HG03442 (cell line): ENCODE measurements around the gene MPZL3.
"Not testable (repeated sequence)": the region's sequence is repeated elsewhere in the genome, so short reads cannot be mapped to it uniquely, and the experiment has no call there.

ENCODE experiments used
- ATAC-seq: cut with Tn5 transposase; IDR thresholded peaks from one replicate; pipeline ENCODE4 v1.9.1; 2021; ENCODE audit warnings: mild to moderate bottlenecking, moderate library complexity; ENCODE audit not compliant: unreplicated experiment

MPZL3 gene

DNA sequence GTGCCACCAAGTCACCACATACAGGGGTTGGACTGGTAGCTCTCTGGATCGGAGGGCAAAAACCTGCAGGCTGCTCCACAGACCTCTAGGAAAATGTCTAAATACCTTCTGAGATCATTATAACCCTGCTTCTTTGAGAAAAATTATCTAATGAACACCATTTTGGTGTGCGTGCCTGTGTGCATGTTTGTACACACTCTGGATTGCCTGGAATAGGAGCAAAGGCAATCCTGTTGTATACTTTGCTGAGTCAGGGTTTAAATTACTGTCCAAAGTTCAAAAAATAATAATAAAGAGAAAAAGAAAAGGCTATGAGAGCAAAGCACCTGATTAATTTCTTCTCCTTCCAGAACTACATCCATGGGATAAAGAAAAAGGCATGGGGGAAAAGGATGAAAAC, 38.4 kb downstream of the MPZL3 start:
- no peak for ATAC-seq

DNA sequence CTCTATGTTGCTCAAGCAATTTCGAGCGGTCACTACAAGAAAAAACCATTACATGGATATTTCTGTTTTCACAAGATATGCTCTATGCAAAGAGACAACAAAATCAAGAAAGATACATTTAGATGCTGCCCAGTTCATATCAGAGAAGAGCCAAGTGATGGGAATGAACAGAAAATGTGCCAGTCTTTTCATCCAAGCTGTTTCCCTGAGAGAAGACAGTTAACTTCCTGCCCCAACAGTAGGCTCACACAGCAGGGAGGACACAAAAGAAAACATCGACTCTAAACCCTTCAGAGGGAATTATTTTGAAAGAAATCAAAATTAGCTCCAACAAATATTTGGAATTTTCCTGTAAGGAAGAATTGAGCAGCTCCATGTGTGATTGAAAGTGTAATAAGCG, 39.0 kb downstream of the MPZL3 start:
- no peak for ATAC-seq

DNA sequence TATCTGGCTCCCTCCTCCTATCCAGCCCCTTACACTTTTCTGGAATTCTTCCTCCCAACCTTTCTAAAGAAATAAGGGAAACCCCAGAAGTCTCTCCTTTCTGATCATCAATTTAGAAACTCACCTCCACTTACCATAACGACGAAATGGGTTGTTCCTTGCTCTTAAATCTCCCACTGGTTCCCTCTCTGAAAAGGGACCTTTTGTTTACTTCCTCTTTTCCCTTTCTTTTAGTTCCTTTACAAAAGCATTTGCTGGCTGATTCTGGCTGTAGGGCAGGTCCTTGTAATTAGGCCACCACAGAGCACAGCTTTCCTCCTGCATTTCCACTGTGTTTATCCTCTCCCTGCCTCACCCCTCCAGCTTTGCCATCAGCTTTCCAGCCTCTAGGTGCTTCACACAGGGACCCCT, 39.4 kb downstream of the MPZL3 start:
- ATAC-seq = no peak

DNA sequence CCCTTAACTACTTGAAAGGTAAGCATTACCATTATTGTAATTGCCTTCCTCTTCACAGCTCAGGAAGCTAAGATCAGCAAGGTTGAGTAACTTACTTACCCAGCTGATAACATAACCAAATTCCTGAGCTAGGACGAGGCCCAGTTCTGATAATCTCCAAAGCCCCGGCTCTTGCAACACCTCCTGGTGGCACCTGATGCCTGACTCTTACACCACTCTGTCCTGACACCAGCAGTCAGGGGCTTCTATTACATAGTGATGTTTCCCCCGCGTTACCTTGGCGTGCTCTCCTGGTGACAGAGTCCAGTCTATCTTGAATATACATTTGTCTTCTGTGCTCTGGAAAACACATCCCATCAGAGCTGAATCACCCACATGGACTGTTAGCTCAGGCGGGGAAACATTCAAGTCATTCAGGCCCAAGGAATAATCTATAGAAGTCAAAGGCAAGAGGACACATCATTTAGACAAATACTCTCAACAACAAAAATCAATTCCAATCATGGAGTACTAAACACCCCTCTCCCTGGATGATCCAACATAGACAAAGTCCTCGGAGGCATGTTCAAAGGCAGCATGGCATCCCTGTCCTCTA, 39.9 kb downstream of the MPZL3 start:
- no peak for ATAC-seq

DNA sequence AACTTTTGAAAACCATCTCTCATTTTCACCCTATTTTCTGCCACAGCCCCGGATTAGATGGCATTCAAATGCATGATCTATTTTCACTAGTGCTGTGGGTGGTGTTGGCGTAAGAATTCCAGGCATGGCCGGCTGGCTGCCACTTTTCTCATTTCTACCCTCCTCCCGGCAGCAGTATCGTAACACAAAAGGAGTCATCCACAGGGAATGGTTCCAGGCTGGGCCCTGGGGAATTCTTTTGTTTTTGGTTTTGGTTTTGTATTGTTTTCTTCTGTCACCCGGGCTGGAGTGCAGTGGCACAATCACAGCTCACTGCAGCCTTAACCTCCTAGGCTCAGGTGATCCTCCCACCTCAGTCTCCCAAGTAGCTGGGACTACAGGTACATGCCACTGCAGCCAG, 41.2 kb downstream of the MPZL3 start:
- ATAC-seq = no peak

DNA sequence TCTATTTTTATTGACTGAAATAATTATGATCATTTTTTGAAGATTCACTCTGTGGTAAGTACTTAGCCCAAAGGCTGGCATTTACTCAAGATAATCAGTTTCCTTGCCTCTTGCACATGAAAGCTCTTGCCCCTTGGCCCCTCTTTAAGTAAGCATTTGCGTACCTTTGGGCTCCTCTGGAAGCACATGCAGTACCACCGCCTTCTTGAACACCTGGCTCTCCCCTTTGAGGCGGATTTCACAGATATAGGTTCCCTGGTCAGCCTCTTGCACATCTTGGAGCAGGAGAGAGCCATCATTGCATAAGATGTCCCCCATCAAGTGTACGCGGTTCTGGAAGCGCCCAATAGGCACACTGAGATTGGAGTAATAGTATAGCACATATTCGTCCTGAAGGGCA, 41.8 kb downstream of the MPZL3 start:
- no peak for ATAC-seq

DNA sequence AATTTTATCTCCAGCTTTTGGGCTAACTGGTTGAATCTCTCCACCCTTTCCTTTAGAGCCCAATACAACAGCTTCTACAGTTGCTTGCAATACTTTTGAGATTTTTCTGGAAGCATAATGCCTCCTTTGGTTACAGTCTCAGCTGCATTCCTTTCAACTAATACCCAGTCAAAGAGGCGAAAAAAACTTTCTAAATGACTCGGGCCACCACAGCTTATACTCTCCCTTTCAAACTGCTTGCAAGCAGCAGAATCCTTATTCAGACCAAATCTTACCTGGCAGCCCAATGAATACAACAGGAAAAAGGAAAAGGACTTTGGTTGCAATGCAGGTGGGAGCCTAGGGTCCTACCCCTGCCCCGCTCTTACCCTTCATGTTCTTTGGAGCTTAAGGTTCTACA, 43.1 kb downstream of the MPZL3 start:
- no peak for ATAC-seq

DNA sequence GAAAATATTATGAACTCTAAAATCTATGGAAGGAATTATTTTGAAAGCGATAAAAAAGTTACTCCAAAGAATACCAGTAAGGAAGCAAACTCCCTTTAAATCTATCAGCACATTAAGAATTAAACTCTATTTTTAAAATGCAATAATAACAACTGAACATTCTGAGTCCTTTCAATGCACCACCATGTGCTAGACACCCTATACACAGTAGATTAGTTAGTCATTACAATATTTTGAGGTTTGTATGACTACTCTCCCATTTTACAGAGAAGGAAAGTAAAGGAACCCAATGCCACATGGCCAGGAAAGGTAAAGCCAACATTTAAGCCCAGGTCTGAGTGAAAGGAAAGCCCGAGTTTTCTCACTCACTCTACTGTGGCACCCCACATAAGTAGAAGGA, 45.1 kb downstream of the MPZL3 start:
- ATAC-seq = no peak

DNA sequence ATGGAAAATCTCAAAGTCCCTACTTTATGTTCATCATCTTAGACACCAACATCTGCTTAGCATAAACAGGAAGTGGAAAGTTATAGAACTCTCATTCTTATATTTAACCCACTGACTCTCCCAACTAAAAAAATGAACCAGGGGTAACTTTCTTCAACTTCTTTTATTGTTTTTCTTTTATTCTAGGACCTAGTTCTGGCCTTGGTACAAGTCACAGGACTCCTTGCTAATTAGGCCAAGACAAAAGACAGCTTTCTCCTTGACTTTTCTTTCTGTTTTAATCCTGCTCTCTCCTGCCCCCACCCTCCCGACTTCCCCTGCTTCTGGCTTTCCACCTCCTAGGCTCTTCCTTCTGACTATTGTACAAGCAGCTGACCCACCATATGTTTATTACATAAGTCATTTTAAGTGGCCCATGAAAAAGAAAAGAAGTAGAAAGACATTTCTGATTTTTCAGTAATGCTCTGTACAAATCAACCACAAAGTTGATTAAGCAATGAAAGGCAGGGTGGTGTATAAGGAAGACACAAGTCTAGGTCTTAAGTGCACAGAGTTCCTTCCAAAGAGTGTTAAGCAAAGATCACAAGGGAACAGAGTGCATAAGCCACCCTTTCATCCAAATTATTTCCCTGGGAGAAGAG, 45.7 kb downstream of the MPZL3 start:
- no peak for ATAC-seq

DNA sequence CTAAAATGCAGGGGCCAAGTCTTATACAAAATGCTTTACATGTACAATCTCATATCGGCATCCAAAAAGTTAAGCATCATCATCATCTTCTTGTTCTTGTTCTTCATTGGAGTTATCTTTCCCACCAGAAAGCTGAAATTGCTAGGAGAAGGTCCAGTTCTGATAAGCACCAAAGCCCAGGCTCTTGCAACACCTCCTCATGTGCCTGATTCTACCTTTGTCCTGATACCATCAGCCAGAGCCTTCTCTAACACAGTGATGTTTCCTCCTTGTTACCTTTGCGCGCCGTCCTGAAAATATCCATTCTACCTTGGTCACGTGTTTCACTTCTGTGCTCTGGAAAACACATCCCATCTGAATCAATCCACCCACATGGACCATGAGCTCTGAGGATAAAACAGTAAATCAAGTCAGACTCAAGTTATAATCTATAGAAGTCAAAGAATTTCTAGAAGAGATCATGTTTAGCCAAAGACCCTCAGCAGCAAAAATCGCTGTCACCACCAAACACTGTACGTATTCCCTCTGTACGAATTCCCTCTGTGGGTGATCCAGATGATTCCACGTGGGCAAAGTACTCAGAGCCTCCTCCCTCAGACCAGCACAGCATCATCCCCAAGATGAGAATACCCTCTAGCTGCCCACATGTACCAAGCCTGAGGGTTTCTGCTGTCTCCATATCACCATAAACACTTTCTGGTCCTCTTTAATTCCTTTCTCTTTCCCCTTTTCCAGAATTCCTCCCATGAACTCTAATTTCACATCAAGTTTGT, 46.4 kb downstream of the MPZL3 start:
- ATAC-seq = no peak

DNA sequence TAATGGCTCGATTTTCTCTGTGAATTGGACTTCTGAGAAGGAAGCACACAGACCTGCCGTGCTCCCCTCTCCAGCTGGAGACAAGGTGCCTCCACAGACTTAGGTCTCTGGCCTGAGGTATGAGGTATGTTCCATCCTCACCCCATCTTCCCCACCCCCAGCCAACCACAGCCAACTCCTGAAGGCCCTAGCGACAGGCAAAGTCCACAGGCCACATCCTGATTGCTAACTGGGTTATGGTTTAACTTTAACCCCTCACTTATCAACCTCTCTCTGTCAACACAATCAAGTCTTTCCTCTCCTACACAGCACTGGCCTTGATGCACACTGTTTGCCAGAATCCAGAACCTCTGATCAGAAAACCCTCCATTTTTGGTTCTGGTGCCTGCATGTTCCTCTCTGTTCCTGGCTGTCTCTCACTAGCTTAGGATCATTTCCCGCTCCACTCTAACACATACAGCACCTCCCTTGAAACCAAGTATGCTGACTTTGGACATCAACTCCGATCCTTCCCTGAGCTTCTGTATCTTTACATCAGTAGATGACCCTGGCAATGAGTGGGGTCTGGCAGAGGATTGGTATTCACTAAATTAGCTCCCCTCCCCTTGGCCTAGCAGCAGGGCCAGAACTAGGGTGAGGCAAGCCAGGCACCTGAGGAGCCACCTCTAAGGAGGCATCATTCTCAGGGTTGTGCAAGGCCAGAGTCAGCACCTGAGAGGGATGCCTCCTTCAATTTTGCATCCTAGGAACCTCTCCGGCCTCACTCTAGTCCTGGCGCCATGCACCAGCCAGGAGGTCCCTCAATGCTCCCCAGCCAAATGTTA, 49.4 kb downstream of the MPZL3 start:
- no peak for ATAC-seq

DNA sequence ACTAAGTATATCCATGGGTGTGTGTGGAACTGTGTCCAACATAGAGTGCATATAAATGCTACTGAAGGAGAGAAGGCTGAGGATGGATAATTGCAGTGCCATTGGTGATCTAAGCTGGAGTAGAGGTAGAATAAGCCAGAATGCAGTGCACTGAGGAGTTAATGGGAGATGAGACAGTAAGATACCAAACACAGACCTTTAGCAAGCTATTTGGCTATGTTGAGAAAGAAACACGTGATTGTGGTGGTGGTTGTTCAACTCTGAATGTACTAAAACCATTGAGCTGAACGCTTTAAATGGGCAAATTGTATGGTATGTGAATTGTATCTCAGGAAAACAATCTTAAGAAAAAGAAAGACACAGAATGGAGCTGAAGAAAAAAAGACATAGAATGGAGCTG, 50.2 kb downstream of the MPZL3 start:
- no peak for ATAC-seq

DNA sequence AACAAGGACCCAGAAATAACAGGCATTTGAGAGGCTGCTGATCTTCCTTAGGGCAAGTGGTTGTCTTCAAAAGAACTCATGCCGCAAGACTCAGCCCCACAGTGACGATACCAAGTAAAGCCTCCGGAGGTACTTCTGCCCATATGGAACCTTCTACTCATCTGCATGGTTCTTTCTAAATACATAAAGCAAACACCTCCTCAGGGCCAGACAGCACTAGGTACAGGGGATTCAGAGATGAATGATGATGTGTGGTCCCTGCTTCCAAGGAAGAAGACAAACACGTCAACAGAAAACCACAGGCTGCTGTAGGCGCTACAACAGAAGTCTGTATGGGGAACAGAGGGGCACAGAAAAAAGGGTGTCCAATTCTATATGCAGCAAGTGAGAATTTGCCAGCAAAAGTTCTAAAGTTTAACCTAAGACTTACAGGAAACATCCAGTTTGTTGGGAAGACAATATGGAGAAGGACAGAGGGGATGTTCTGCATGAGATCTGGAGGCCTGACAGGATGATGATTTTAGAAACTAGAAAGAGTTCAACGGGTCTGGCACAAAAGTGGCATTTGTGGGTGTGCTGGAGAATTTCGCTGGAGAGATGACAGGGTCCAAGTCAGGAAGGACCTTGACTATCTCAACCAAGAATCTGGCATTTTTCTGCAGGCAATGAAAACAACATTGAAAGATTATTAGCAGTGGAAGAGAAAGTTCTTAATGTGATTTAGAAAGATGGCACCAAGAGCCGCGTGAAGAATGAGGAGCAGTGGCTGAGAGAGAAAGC, 51.1 kb downstream of the MPZL3 start:
- ATAC-seq = no peak

DNA sequence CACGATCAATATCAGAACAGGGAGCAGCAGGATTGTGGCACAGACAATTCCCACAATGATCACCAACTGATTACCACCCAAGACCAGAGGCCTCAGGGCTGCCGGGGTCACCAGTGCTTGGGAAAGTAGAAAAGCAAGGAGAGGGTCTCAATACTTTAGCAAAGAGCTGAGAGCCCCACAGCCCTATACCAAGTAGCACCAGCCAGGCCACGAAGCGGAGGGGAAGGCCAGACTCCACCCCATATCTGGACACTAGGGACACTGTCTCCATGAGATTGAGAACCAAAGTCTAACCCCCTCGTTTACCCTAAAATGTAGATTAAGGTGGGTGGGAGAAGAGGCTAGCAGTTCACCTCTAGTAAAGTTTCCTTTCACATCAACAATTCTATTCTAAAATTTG, 51.7 kb downstream of the MPZL3 start:
- ATAC-seq = no peak

DNA sequence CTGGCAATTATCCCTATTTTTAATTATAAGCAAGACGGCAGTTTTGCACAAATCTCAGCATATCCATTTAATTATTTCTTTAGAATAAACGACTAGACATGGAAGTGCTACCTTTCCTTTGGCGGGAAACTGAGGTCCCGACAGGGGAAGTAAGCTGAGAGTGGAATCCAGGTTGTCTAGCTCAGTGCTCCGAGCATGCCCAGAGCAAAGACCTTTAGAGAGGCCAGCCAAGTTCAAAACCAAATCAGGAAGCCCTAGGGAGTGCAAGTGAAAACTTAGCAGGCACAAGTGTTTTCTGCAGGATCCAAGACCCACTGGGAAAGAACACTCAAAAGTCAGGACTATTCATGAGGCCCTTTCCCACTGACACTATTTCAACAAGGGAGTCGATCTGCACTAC, 53.0 kb downstream of the MPZL3 start:
- ATAC-seq = no peak

DNA sequence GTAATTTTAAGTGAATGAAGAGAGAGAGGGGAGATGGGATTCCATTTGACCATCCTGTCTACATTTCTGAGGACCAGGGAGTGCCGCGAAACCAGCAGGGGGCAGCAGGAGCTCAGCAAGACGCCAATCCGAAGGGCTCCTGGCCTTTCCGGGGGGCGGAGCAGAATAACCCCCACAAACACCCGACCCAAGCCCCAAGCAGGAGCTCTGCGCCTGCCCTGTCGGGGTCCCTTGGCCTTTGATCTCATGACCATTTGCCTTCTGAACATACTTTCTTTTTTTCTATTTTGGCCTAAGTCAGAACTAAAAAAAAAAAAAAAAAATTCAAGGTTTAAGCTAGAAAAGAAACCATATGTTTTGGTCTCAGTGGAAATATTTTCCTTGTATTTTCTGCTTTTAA, 53.8 kb downstream of the MPZL3 start:
- ATAC-seq = no peak

DNA sequence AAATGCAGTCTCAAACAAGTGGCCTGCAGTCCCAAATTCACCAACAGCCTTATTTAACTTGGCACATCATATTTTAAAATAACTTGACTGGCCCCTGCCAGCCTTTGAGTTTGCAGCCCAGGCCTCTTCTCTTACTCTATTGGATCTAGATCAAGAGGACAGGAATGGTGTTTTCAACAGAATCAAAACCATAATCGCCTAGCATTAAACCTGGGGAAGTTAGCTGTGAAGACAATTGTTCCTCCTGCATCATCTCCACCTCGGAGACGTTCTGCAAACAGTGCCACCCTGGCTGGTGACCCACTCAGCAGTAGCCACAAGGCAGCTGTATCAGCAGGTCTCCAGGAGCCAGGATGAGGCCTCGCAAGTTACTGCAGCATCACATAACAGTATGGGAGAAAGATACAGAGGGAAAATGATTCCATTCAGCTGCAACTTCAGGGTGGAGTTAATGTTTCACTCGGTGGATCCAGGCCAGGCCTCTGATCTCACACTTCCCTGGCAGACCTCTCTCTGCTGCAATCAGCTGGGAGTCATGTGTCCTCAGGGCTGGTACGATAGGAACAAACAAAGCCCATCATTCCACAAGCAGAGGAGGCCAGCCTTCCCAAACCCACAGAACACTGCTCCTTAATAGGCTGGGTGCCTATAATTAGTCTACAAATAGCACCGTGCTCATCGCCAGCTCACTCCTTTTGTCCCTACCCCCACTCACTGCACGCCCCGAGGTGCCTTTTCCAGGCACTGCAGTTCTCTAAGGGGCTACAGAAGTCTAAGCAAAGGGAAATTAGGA, 57.1 kb downstream of the MPZL3 start:
- no peak for ATAC-seq

DNA sequence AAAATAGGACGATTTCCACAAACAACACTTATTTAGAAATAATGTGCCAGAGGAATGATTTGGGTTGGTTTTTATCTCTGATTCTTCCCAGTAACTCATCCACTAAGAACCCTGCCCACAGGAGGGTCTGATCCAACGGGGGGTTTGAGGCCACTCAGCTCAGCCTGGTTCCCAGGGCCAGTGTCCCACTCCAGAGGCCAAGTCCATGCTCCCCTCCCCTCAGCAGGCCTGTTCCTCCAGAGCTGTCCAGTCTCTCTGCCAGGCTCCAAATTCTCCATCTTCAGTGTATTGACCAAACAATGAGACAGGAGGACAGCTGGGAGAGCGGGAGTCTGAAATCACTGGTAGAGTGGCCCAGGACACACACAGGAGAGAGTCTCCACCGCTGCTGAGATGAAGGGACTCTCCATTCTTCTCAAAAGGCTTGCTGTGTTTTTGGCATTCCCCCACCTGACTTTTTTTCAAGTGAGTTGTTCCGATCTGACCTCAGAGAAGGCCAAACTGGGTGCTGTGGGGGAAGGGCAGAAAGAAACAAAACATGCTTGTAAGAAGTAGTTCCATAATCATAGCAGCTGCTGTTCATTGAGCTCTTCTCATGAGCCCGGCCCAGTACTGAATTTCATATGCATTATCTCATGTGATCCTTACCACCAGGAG, 58.1 kb downstream of the MPZL3 start:
- ATAC-seq = no peak

DNA sequence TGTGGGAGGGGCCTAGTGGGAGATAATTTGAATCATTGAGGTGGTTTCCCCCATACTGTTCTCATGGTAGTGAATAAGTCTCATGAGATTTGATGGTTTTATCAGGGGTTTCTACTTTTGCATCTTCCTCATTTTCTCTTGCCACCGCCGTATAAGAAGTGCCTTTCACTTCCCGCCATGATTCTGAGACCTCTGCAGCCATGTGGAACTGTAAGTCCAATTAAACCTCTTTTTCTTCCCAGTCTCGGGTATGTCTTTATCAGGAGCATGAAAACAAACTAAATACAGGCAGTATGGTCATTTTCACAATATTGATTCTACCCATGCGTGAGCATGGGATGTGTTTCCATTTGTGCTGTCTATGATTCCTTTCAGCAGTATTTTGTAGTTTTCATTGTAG, 59.3 kb downstream of the MPZL3 start:
- not testable (repeated sequence) for ATAC-seq
